ENCODE data around the gene EFCAB6.

GRCh38 chr22:43509337-43509736 lies 302.8 kb downstream of the EFCAB6 start:
- TF ChIP-seq REST (IDR thresholded peaks at IDR 0.05) (no peak), FOXA2 (IDR thresholded peaks at IDR 0.05) (no peak), CTCF (IDR thresholded peaks at IDR 0.05; ENCODE audit: low read depth, low read length, missing input control) (no peak), MAX (IDR thresholded peaks at IDR 0.05) (no peak), TAF1 (conservative IDR thresholded peaks at IDR 0.05) (no peak), ATF3 (IDR thresholded peaks at IDR 0.05) (no peak), JUND (IDR thresholded peaks at IDR 0.05) (no peak), FOXA1 (IDR thresholded peaks at IDR 0.05) (no peak), RAD21 (IDR thresholded peaks at IDR 0.05) (no peak), ZBTB33 (IDR thresholded peaks at IDR 0.05) (no peak), SP1 (IDR thresholded peaks at IDR 0.05) (no peak)
